ENCODE measurements around the gene WDFY2. TPM values are rescaled to one million over a fixed set of nuclear protein-coding genes. Genes with fewer than 3 reads are reported as not detected.

WDFY2 gene
- total and polyA plus RNA-seq, 4 donors, result 4.6 to 27.3 (median 10.9) TPM

DNA sequence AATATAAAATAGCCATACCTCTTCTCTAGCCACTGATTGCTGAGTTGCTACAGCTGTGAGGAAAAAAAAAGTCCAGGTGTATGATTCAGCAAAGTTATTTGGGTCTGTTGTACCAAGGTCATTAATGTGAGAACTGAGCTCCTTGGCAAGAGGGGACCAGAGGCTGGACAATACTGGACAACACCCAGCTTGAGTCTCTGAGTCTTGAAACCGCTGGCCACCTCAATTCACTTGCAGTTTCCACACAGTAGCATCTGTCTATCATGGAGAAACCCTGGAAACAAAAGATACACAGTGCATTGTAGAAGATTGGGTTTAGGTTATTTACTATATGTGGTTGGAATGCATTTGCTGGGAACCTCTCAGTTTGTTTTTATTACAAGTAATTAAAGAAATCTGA lies 60.4 kb downstream of the WDFY2 start:
- Histone ChIP-seq H3K36me3 (ENCODE audit: control insufficient read depth in 4 of 4, insufficient read depth in 4 of 4, low read length in 4 of 4) (no peaks in the 10 kb centered on the region), H3K27me3 (ENCODE audit: control insufficient read depth in 3 of 3, insufficient read depth in 3 of 3, low read length in 2 of 3) (no peaks in the 10 kb centered on the region), H3K27ac (ENCODE audit: low read depth in 1 of 2, low read length in 1 of 2) (no peak overlapping the region), H3K4me3 (no peak overlapping the region), H3K4me1 (ENCODE audit: control insufficient read depth in 5 of 5, insufficient read depth in 5 of 5, low read length in 5 of 5) (peaks cover 7 to 20% (median 19%) of the 10 kb centered on the region in 5 donors), H3K9me3 (ENCODE audit: control insufficient read depth in 4 of 4, insufficient read depth in 3 of 4, low read length in 3 of 4) (no peaks in the 10 kb centered on the region), H3K9ac (ENCODE audit: insufficient read depth in 1 of 2, low read length in 2 of 2) (peak overlapping the region; percentile 28 to 54)
- ATAC-seq (ENCODE audit: insufficient read depth, low FRiP score), result no peak
- DNase-seq, result peak in 1 of 3 donors; percentile 64
- 67 to 81% methylated on average over 1 of the region's 1 CpG for WGBS, 2 donors
- no peak for TF ChIP-seq CTCF (IDR thresholded peaks at IDR 0.05; ENCODE audit: control extremely low read depth, extremely low read depth)

- Histone ChIP-seq H3K4me1 (ENCODE audit: control insufficient read depth in 5 of 5, insufficient read depth in 5 of 5, low read length in 5 of 5) (peaks cover 7 to 20% (median 19%) of the 10 kb centered on the region in 5 donors), H3K9me3 (ENCODE audit: control insufficient read depth in 4 of 4, insufficient read depth in 3 of 4, low read length in 3 of 4) (no peaks in the 10 kb centered on the region), H3K27ac (ENCODE audit: low read depth in 1 of 2, low read length in 1 of 2) (peak overlapping the region in 1 of 2 donors; percentile 64), H3K4me3 (no peak overlapping the region), H3K36me3 (ENCODE audit: control insufficient read depth in 4 of 4, insufficient read depth in 4 of 4, low read length in 4 of 4) (no peaks in the 10 kb centered on the region), H3K9ac (ENCODE audit: insufficient read depth in 1 of 2, low read length in 2 of 2) (no peak overlapping the region), H3K27me3 (ENCODE audit: control insufficient read depth in 3 of 3, insufficient read depth in 3 of 3, low read length in 2 of 3) (no peaks in the 10 kb centered on the region)
- WGBS, 2 donors, result 15 to 34% methylated on average over 4 of the region's 4 CpGs
- no peak for TF ChIP-seq CTCF (IDR thresholded peaks at IDR 0.05; ENCODE audit: control extremely low read depth, extremely low read depth)
- DNase-seq (peak; percentile 54 to 89 (median 89)), ATAC-seq (ENCODE audit: insufficient read depth, low FRiP score) (peak; percentile 70)
Observed at GRCh38 chr13:51645154-51645650, 60.9 kb downstream of the WDFY2 start.

GRCh38 chr13:51645761-51646670 lies 61.8 kb downstream of the WDFY2 start:
- TF ChIP-seq CTCF (IDR thresholded peaks at IDR 0.05; ENCODE audit: control extremely low read depth, extremely low read depth), result no peak
- no peaks in the 10 kb centered on the region for H3K27me3 ChIP-seq (ENCODE audit: control insufficient read depth in 3 of 3, insufficient read depth in 3 of 3, low read length in 2 of 3)
- peak overlapping the region in 1 of 2 donors; percentile 22 for H3K27ac ChIP-seq (ENCODE audit: low read depth in 1 of 2, low read length in 1 of 2)
- H3K9ac ChIP-seq (ENCODE audit: insufficient read depth in 1 of 2, low read length in 2 of 2), result peak overlapping the region in 1 of 2 donors; percentile 7
- DNase-seq, result no peak
- H3K36me3 ChIP-seq (ENCODE audit: control insufficient read depth in 4 of 4, insufficient read depth in 4 of 4, low read length in 4 of 4), result no peaks in the 10 kb centered on the region
- ATAC-seq (ENCODE audit: insufficient read depth, low FRiP score), result no peak
- WGBS, 2 donors, result 90 to 92% methylated on average over 10 of the region's 10 CpGs
- H3K4me1 ChIP-seq (ENCODE audit: control insufficient read depth in 5 of 5, insufficient read depth in 5 of 5, low read length in 5 of 5), result peaks cover 7 to 20% (median 16%) of the 10 kb centered on the region in 5 donors
- no peak overlapping the region for H3K4me3 ChIP-seq
- H3K9me3 ChIP-seq (ENCODE audit: control insufficient read depth in 4 of 4, insufficient read depth in 3 of 4, low read length in 3 of 4), result no peaks in the 10 kb centered on the region

All from lung (tissue), 12 donors.